Sigmoid colon (tissue), 4 donors: ENCODE data around the gene COL6A2.

ENCODE experiments used
- EP300 ChIP-seq, 4 donors: sonication (generic); formaldehyde crosslinking; IDR thresholded peaks; one replicate each; pipeline ENCODE4 v1.6.1; 2017; ENCODE audit warnings: antibody characterized with exemption in 4 of 4
- POLR2A ChIP-seq, 2 donors: fragments of 450-650 bp; IDR thresholded peaks; one replicate each; pipeline ENCODE4 v1.6.1; 2016; ENCODE audit warnings: antibody characterized with exemption in 2 of 2, mild to moderate bottlenecking in 2 of 2, moderate library complexity in 2 of 2
- POLR2AphosphoS5 ChIP-seq, 4 donors: sonication (generic); formaldehyde crosslinking; IDR thresholded peaks; one replicate each; pipeline ENCODE4 v1.6.1; 2017; ENCODE audit warnings: antibody characterized with exemption in 4 of 4
- TF ChIP-seq, protein P1 (sequence below), 4 experiments: fragments of 450-650 bp in 3 of 4; fragments of 200-600 bp in 1 of 4; IDR thresholded peaks; one replicate each; pipeline ENCODE4 v1.5.1; 2016 to 2019; ENCODE audit warnings: antibody characterized with exemption in 4 of 4, mild to moderate bottlenecking in 3 of 4, moderate library complexity in 2 of 4

- no peak for TF ChIP-seq POLR2A (IDR thresholded peaks at IDR 0.05)
- TF ChIP-seq, protein P1, sequence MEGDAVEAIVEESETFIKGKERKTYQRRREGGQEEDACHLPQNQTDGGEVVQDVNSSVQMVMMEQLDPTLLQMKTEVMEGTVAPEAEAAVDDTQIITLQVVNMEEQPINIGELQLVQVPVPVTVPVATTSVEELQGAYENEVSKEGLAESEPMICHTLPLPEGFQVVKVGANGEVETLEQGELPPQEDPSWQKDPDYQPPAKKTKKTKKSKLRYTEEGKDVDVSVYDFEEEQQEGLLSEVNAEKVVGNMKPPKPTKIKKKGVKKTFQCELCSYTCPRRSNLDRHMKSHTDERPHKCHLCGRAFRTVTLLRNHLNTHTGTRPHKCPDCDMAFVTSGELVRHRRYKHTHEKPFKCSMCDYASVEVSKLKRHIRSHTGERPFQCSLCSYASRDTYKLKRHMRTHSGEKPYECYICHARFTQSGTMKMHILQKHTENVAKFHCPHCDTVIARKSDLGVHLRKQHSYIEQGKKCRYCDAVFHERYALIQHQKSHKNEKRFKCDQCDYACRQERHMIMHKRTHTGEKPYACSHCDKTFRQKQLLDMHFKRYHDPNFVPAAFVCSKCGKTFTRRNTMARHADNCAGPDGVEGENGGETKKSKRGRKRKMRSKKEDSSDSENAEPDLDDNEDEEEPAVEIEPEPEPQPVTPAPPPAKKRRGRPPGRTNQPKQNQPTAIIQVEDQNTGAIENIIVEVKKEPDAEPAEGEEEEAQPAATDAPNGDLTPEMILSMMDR (IDR thresholded peaks at IDR 0.05), result no peak
- TF ChIP-seq EP300 (IDR thresholded peaks at IDR 0.05), result no peak
- TF ChIP-seq POLR2AphosphoS5 (IDR thresholded peaks at IDR 0.05), result no peak
These were observed 54.3 kb downstream of the COL6A2 start for GRCh38 chr21:46151989-46152926.
